Measurements from ENCODE around the gene SHISA9. TPM values are rescaled to one million over a fixed set of nuclear protein-coding genes. Genes with fewer than 3 reads are reported as not detected.

SHISA9 gene
- total and polyA plus RNA-seq, 7 donors = under 0.01 to 8.6 (median 3.1) TPM

DNA sequence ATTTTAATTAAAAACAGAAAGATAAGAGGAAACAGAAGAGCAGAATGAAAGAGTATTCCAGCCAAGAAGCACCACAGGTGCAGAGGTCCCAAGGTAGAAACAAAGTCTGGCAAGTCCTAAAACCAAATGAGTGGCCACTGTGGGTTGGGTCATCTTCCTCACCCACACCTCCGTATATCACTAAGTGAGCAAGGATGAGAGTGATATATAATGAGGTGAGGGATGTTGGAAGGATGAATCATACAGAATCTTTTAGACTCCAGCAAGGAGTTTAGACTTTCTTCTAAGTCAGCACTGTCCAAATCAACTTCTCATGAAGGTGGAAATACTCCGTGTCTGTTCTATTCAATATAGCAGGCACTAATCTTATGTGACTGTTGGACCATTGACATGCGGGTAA lies 70.8 kb downstream of the SHISA9 start:
- no peak for TF ChIP-seq POLR2AphosphoS5 (IDR thresholded peaks at IDR 0.05)
- no peak for TF ChIP-seq EP300 (IDR thresholded peaks at IDR 0.05)
- no peak for TF ChIP-seq POLR2A (IDR thresholded peaks at IDR 0.05)
- TF ChIP-seq CTCF (IDR thresholded peaks at IDR 0.05) = no peak
- intact Hi-C loops (cut with DNase I) = no loop called here
- no peak overlapping the region for H3K27ac ChIP-seq

DNA sequence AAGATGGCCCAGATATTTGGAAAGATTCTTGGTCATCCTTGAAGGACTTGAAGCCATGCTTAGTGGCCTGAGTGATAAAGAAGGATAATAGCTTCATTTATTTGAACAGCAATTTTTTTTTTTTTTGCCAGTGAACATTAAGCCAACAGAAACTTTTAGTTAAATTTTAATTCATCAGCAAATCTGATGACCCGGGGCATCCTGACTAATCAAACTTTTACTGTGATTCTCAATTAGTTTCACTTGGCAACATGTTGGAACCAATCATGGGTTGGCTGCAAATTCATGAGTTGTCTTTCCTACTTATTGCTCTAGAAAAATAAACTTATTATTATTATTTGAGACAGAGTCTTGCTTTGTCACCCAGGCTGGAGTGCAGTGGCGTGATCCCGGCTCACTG lies 74.4 kb downstream of the SHISA9 start:
- WGBS, 2 donors = 89 to 93% methylated on average over 3 of the region's 3 CpGs
- peaks cover 0 to 6% (median 0%) of the 10 kb centered on the region in 4 donors for H3K4me1 ChIP-seq
- H3K4me3 ChIP-seq = no peak overlapping the region
- no peak for DNase-seq
- H3K36me3 ChIP-seq = no peaks in the 10 kb centered on the region
- peaks cover 0 to under 1% (median 0%) of the 10 kb centered on the region in 4 donors for H3K9me3 ChIP-seq
- TF ChIP-seq POLR2A (IDR thresholded peaks at IDR 0.05) (no peak), EP300 (IDR thresholded peaks at IDR 0.05) (no peak)
- H3K27me3 ChIP-seq = no peaks in the 10 kb centered on the region
- H3K27ac ChIP-seq = no peak overlapping the region
- intact Hi-C loops (cut with DNase I) = no loop called here

More for the DNA sequence above, 70.8 kb downstream of the SHISA9 start:
- no peaks in the 10 kb centered on the region for H3K9me3 ChIP-seq
- WGBS, 2 donors = 94 to 99% methylated on average over 3 of the region's 3 CpGs
- H3K36me3 ChIP-seq = no peaks in the 10 kb centered on the region
- DNase-seq = no peak
- H3K4me3 ChIP-seq = no peak overlapping the region
- H3K27me3 ChIP-seq = no peaks in the 10 kb centered on the region
- H3K4me1 ChIP-seq = peaks cover 0 to 7% (median 0%) of the 10 kb centered on the region in 4 donors

- TF ChIP-seq CTCF (IDR thresholded peaks at IDR 0.05) (no peak), POLR2A (IDR thresholded peaks at IDR 0.05) (no peak), EP300 (IDR thresholded peaks at IDR 0.05) (no peak), POLR2AphosphoS5 (IDR thresholded peaks at IDR 0.05) (no peak)
- WGBS, 2 donors = 56 to 61% methylated on average over 2 of the region's 2 CpGs
These were observed 75.1 kb downstream of the SHISA9 start for GRCh38 chr16:12976496-12976895.

DNA sequence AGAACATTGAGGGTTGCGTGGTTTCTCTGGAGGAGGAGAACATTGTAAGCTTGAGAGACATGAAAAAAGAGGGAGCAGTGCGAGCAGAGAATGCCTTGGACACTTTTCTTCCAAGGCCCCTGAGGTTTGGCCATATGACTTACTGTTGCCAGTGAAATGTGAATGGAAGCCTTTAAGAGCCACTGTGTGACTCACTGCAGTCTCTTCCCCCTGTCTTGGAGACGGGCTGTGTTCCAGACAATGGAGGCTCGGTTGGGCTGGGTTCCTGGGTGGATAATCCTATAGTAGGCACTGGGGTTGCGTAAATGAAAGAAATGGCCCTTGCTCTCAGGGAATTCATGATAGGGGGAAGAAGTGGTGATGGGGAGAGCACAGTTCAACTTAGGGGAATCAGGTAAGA lies 75.5 kb downstream of the SHISA9 start:
- no peak overlapping the region for H3K27ac ChIP-seq
- peaks cover 0 to 7% (median 0%) of the 10 kb centered on the region in 4 donors for H3K9me3 ChIP-seq
- intact Hi-C loops (cut with DNase I) = no loop called here
- H3K4me1 ChIP-seq = no peaks in the 10 kb centered on the region
- H3K27me3 ChIP-seq = no peaks in the 10 kb centered on the region
- no peaks in the 10 kb centered on the region for H3K36me3 ChIP-seq
- 62 to 82% methylated on average over 5 of the region's 5 CpGs for WGBS, 2 donors
- TF ChIP-seq EP300 (IDR thresholded peaks at IDR 0.05) (no peak), POLR2A (IDR thresholded peaks at IDR 0.05) (no peak), CTCF (IDR thresholded peaks at IDR 0.05) (no peak), POLR2AphosphoS5 (IDR thresholded peaks at IDR 0.05) (no peak)
- DNase-seq = no peak
- no peak overlapping the region for H3K4me3 ChIP-seq

More at GRCh38 chr16:12976496-12976895, 75.1 kb downstream of the SHISA9 start:
- Histone ChIP-seq H3K27me3 (no peaks in the 10 kb centered on the region), H3K4me1 (no peaks in the 10 kb centered on the region), H3K36me3 (no peaks in the 10 kb centered on the region), H3K27ac (no peak overlapping the region), H3K4me3 (no peak overlapping the region), H3K9me3 (peaks cover 0 to 7% (median 0%) of the 10 kb centered on the region in 4 donors)
- intact Hi-C loops (cut with DNase I) = no loop called here
- no peak for DNase-seq

GRCh38 chr16:12985516-12985915 lies 84.1 kb downstream of the SHISA9 start:
- Histone ChIP-seq H3K27ac (no peak overlapping the region), H3K36me3 (no peaks in the 10 kb centered on the region), H3K4me1 (no peaks in the 10 kb centered on the region), H3K9me3 (peaks cover 0 to 7% (median 0%) of the 10 kb centered on the region in 4 donors), H3K27me3 (no peaks in the 10 kb centered on the region), H3K4me3 (no peak overlapping the region)
- TF ChIP-seq CTCF (IDR thresholded peaks at IDR 0.05) = no peak
- no peak for TF ChIP-seq POLR2AphosphoS5 (IDR thresholded peaks at IDR 0.05)
- TF ChIP-seq POLR2A (IDR thresholded peaks at IDR 0.05) = no peak
- TF ChIP-seq EP300 (IDR thresholded peaks at IDR 0.05) = no peak
- intact Hi-C loops (cut with DNase I) = no loop called here
- no peak for DNase-seq
